HG03439 (cell line): ENCODE data around the gene DHX8.

Experiments
- ATAC-seq: cut with Tn5 transposase; IDR thresholded peaks from one replicate; pipeline ENCODE4 v1.9.1; 2021; ENCODE audit warnings: mild to moderate bottlenecking, moderate library complexity; ENCODE audit not compliant: unreplicated experiment

The DHX8 gene

GRCh38 chr17:43517615-43518386 lies 34.0 kb downstream of the DHX8 start:
- ATAC-seq = peak; percentile 55

- no peak for ATAC-seq
These were observed 37.6 kb downstream of the DHX8 start for GRCh38 chr17:43521389-43521788.

- ATAC-seq = no peak
These were observed 41.3 kb downstream of the DHX8 start for GRCh38 chr17:43524945-43525575.

- ATAC-seq = no peak
These were observed 43.3 kb downstream of the DHX8 start for GRCh38 chr17:43526886-43527648.

- no peak for ATAC-seq
These were observed 44.7 kb downstream of the DHX8 start for GRCh38 chr17:43528319-43528987.

GRCh38 chr17:43528988-43529814 lies 45.4 kb downstream of the DHX8 start:
- ATAC-seq = no peak

GRCh38 chr17:43529947-43530287 lies 46.1 kb downstream of the DHX8 start:
- ATAC-seq = no peak

GRCh38 chr17:43530288-43531081 lies 46.7 kb downstream of the DHX8 start:
- no peak for ATAC-seq

GRCh38 chr17:43531082-43531378 lies 47.3 kb downstream of the DHX8 start:
- ATAC-seq = no peak

GRCh38 chr17:43531955-43532354 lies 48.2 kb downstream of the DHX8 start:
- no peak for ATAC-seq

- no peak for ATAC-seq
These were observed 48.8 kb downstream of the DHX8 start for GRCh38 chr17:43532581-43532980.

- no peak for ATAC-seq
These were observed 49.9 kb downstream of the DHX8 start for GRCh38 chr17:43533699-43534098.

- ATAC-seq = no peak
These were observed 51.1 kb downstream of the DHX8 start for GRCh38 chr17:43534909-43535308.

- no peak for ATAC-seq
These were observed 52.6 kb downstream of the DHX8 start for GRCh38 chr17:43536236-43536992.

GRCh38 chr17:43540821-43541674 lies 57.3 kb downstream of the DHX8 start:
- no peak for ATAC-seq

- ATAC-seq = no peak
These were observed 59.1 kb downstream of the DHX8 start for GRCh38 chr17:43542859-43543258.

GRCh38 chr17:43543300-43543699 lies 59.5 kb downstream of the DHX8 start:
- no peak for ATAC-seq
